Retina (tissue), 1 donor: Measurements from ENCODE around the gene SLC17A4.

Experiments
- DNase-seq: peaks from one replicate; pipeline ENCODE4 v3.0.0-alpha.2; 2016

Gene SLC17A4

DNA sequence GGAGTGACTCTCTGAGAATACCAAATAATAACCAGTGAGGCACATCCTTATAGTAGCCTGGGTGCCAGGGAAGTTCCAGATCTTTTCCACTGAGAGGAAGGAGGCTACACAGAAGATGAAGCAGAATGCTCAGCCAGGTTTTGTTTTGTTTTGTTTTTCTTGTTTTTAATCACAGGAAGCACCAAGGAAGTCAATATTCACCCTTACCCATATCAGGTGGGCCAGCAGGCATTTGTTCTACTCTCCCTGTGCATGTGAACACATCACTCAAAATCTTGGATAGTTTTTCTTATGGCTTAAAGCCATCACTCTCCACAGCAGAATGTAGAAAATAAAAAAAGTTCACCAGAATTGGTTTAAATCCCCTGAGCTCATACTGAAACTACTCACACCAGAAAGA, 66.8 kb downstream of the SLC17A4 start:
- DNase-seq = no peak

DNA sequence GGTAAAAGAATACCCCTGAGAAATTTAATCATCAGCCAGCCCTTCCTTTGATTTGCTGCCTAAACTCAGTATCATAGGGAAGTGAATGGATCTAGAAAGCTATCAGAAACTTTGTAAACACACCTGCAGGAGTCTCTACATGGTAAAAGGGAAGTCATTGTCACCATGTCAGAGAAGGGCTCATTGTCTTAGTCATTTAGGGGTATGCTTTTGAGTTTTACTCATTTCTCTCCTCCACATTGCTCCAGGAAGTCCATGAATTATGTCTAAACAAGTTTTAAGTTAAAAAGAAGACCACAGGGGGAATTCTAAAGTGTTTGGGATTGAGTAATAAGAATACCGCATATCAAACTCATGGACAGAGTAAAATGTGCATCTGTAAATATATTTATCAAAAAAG, 74.8 kb downstream of the SLC17A4 start:
- no peak for DNase-seq

DNA sequence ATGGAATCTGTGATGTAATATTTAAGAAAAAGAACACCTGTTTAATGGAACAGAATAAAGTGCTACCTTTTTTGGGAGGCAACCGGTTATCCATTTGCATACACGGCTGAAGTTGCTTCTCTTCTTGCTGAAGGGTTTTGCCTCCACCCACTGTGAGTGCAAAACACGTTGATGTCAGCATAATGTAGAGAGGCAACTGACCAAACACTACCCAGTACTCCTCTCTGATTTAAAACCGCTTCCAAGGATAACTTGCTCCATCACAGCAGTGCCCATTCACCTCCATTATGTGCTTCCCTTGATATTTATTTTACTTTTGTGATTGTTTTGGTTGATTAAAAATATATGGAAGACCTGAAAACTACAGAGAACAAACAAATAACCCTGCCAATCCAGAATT, 75.9 kb downstream of the SLC17A4 start:
- no peak for DNase-seq
